Mammary epithelial cell (primary cell): Measurements from ENCODE around the gene NOS2.

Experiments used
- EZH2 ChIP-seq: IDR thresholded peaks from 2 replicates; pipeline ENCODE4 v1.6.1; 2012; ENCODE audit warnings: low read length, inconsistent platforms, borderline replicate concordance
- TF ChIP-seq, protein P1 (sequence below), 2 donors: IDR thresholded peaks in 1 of 2; conservative IDR thresholded peaks in 1 of 2; 2 replicates each; pipeline ENCODE4 v1.5.1; 2011 to 2012; ENCODE audit warnings: inconsistent platforms in 2 of 2, low read length in 2 of 2, mild to moderate bottlenecking in 2 of 2, control low read depth in 1 of 2, low read depth in 1 of 2; ENCODE audit not compliant: insufficient read depth in 1 of 2; ENCODE audit errors: extremely low read depth in 1 of 2

DNA sequence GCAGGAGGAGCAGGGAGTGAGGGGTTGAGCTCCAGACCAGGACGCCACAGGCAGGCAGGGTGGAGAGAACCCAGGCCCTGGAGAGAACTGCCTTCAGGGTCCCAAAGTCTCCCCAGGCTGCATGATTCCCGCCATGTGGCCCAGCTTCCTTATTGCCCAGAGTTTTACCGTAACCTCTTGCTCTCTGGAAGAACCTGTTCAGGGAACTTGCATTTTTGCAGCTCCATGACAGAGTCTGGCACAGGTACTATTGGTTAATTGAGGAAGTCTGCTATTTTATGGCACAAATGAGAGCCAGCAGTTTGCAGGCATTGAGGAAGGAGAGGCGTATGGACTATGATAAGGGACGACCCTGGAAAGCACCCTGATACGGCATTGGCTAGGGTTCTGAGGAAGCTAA is 11.6 kb upstream of the NOS2 start:
- no peak for TF ChIP-seq EZH2
- TF ChIP-seq, protein P1, sequence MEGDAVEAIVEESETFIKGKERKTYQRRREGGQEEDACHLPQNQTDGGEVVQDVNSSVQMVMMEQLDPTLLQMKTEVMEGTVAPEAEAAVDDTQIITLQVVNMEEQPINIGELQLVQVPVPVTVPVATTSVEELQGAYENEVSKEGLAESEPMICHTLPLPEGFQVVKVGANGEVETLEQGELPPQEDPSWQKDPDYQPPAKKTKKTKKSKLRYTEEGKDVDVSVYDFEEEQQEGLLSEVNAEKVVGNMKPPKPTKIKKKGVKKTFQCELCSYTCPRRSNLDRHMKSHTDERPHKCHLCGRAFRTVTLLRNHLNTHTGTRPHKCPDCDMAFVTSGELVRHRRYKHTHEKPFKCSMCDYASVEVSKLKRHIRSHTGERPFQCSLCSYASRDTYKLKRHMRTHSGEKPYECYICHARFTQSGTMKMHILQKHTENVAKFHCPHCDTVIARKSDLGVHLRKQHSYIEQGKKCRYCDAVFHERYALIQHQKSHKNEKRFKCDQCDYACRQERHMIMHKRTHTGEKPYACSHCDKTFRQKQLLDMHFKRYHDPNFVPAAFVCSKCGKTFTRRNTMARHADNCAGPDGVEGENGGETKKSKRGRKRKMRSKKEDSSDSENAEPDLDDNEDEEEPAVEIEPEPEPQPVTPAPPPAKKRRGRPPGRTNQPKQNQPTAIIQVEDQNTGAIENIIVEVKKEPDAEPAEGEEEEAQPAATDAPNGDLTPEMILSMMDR (conservative IDR thresholded peaks at IDR 0.05 in 1 of 2, IDR thresholded peaks at IDR 0.05 in 1 of 2; ENCODE audit: extremely low read depth in 1 of 2, insufficient read depth in 1 of 2, low read depth in 1 of 2, low read length in 2 of 2) = no peak
